PC-3 (cell line): ENCODE data around the gene IRS2.

Experiments
- EZH2 ChIP-seq: fragments of 300-600 bp; sonication (generic); IDR thresholded peaks from one replicate; pipeline ENCODE4 v1.6.1; 2017; ENCODE audit warnings: antibody characterized with exemption, mild to moderate bottlenecking, low read length; ENCODE audit not compliant: unreplicated experiment
- TF ChIP-seq, protein P1 (sequence below): fragments of 300-600 bp; sonication (generic); conservative IDR thresholded peaks from 2 replicates; pipeline ENCODE4 v1.5.1; 2017; ENCODE audit warnings: antibody characterized with exemption, low read depth, mild to moderate bottlenecking, low read length

DNA sequence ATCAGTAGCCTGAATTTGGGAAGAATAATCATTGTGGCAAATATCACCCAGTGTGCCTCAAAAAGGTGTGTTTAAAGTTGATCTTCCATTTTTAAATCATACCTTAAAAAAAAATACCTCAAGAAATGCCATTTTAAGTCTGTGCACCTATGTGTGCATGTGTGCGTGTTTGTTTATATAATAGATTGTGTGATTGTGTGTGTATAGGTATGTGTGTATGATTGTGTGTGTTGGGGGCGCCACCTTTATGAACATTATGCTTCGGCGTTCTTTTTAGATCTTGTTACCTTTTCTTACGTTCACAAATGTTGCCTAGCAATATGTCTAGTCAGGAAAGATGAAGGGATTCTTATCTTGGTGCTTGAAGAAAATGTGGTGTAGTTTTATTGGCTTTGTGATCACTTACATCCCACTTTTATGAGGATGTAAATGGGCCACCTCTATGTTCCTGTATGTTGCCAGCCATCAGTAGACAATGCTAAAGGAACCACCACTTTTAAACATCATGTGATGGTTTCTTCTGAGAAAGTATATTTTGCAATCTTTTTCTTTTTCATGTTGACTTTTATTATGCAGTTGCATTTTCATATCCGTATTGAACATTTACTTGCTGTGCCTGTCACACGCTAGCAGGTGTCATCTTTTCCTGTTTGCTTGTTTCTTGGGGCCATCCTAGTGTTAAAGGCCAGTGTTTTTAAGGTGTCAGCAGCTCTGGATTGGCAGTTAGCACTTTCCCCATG is 2.2 kb upstream of the IRS2 start:
- TF ChIP-seq, protein P1, sequence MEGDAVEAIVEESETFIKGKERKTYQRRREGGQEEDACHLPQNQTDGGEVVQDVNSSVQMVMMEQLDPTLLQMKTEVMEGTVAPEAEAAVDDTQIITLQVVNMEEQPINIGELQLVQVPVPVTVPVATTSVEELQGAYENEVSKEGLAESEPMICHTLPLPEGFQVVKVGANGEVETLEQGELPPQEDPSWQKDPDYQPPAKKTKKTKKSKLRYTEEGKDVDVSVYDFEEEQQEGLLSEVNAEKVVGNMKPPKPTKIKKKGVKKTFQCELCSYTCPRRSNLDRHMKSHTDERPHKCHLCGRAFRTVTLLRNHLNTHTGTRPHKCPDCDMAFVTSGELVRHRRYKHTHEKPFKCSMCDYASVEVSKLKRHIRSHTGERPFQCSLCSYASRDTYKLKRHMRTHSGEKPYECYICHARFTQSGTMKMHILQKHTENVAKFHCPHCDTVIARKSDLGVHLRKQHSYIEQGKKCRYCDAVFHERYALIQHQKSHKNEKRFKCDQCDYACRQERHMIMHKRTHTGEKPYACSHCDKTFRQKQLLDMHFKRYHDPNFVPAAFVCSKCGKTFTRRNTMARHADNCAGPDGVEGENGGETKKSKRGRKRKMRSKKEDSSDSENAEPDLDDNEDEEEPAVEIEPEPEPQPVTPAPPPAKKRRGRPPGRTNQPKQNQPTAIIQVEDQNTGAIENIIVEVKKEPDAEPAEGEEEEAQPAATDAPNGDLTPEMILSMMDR = no peak
- no peak for TF ChIP-seq EZH2
